Measurements from ENCODE around the gene CDC25B.

CDC25B gene

DNA sequence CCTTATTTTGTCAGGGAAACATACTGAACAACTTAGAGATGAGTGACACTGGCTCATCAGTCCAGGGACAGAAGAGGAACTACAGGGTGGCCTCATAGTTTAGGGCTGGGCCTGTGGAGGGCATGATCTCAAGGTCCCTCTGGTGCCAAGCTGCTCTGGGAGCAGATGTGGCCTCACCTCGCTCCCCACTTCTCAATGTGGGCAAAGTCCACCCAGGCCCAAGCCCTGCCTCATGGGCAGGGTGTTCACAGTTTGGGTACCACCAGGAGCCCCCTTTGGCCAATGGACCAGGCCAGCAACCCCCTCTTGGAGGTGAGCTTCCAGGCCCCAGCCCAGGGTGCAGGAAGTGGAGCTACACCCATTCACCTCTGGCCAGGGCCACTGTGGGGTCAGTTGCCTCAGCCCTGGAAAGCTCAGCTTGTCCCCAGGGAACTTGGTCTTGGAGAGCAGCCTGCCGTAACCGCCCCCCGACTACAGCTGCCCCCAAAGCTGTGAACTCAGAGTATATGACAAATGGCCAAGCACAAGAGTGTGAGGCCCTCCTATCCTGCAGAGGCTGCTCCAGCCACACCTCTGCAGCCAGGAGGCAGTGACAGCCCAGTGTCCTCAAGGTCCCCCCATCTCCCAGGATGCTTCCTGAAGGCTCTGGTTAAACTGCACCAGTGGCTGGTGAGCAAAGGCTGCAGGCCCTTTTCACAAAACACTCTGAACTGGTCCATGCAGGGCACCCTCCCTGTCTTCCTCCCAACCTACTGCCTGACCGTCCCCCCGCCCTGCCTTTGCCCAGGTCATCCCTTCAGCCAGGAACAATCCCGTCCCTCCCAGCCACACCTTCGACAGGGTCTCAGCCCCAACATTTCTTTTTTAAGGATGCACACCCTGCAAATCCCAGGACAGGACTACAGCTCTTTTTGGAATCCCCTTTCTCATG is 32.2 kb upstream of the CDC25B start:
- Histone ChIP-seq H3K4me3 (ENCODE audit: low read length) (no peak overlapping the region), H3K9me3 (ENCODE audit: control insufficient read depth, insufficient read depth, low read length) (no peaks in the 10 kb centered on the region), H3K27me3 (ENCODE audit: control insufficient read depth, insufficient read depth, low read length) (no peaks in the 10 kb centered on the region), H3K36me3 (ENCODE audit: control insufficient read depth, insufficient read depth, low read length) (no peaks in the 10 kb centered on the region), H3K4me1 (ENCODE audit: control insufficient read depth, insufficient read depth, low read length) (peaks cover 2% of the 10 kb centered on the region), H3K27ac (ENCODE audit: low read length) (no peak overlapping the region)
- no CpG with 5 or more reads among the region's 8 CpGs for WGBS (ENCODE audit: insufficient coverage, insufficient read length)
- no peak for DNase-seq (ENCODE audit: low read depth, low spot score)

DNA sequence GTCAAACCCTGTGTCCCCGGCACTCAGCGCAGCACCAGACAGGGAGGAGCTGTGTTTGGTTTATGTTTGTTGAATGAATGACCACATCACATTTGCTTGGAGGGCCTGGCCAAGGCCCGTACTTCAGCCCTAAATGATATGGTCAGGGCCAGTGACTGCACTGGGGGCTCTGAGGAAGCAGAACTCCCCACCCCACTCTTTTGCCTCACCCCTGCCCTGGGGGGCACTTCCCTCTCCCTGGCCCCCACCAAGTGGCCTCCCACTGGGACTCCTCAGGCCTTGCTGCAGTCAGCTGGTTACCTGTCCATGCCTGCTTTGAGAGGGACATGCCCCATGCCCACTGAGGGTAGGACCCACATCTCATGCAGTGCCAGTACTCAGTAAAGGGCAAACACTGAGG is 31.5 kb upstream of the CDC25B start:
- no peaks in the 10 kb centered on the region for H3K9me3 ChIP-seq (ENCODE audit: control insufficient read depth, insufficient read depth, low read length)
- no peaks in the 10 kb centered on the region for H3K36me3 ChIP-seq (ENCODE audit: control insufficient read depth, insufficient read depth, low read length)
- H3K27me3 ChIP-seq (ENCODE audit: control insufficient read depth, insufficient read depth, low read length): no peaks in the 10 kb centered on the region
- H3K4me1 ChIP-seq (ENCODE audit: control insufficient read depth, insufficient read depth, low read length): peaks cover 2% of the 10 kb centered on the region
- no peak overlapping the region for H3K27ac ChIP-seq (ENCODE audit: low read length)
- WGBS (ENCODE audit: insufficient coverage, insufficient read length): no CpG with 5 or more reads among the region's 3 CpGs
- H3K4me3 ChIP-seq (ENCODE audit: low read length): no peak overlapping the region
- DNase-seq (ENCODE audit: low read depth, low spot score): no peak

DNA sequence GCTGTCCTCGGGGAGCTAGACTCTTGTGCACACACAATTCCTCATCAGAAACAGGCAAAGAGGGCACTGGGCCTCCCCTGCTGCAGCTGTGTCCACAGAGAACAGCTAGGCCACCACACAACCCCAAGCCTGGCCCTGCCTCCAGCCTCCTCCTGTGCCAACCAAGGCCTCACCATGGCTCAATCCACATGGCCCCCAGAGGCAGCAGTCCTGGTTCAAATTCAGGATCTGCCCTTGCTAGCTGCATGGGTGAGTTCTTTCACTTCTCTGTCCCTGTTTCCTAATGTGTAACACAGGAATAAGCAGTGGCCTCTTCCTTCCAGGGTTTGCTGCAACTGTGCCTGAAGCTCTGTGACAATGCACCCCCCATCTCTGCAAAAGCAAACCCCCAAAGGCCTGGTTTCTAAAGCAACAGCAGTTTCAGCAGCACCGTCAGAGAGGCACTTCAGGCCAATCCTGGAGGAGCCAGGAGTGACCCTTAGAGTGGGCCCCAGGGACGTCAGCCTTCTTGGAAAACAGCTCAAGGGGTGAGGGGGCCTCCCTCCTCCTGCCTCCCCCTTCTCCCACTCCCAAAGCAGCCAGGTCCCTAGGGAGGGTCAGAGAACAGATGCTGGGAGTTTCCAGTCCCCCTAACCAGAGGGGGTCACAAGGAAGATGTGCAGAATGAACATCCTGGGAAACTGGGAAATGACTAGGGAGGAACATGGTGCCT is 30.8 kb upstream of the CDC25B start:
- Histone ChIP-seq H3K4me1 (ENCODE audit: control insufficient read depth, insufficient read depth, low read length) (peaks cover 2% of the 10 kb centered on the region; the same call in 1 of the 2 replicates), H3K36me3 (ENCODE audit: control insufficient read depth, insufficient read depth, low read length) (no peaks in the 10 kb centered on the region), H3K27me3 (ENCODE audit: control insufficient read depth, insufficient read depth, low read length) (no peaks in the 10 kb centered on the region), H3K4me3 (ENCODE audit: low read length) (no peak overlapping the region), H3K27ac (ENCODE audit: low read length) (no peak overlapping the region), H3K9me3 (ENCODE audit: control insufficient read depth, insufficient read depth, low read length) (no peaks in the 10 kb centered on the region)
- no CpG with 5 or more reads among the region's 3 CpGs for WGBS (ENCODE audit: insufficient coverage, insufficient read length)
- no peak for DNase-seq (ENCODE audit: low read depth, low spot score)

DNA sequence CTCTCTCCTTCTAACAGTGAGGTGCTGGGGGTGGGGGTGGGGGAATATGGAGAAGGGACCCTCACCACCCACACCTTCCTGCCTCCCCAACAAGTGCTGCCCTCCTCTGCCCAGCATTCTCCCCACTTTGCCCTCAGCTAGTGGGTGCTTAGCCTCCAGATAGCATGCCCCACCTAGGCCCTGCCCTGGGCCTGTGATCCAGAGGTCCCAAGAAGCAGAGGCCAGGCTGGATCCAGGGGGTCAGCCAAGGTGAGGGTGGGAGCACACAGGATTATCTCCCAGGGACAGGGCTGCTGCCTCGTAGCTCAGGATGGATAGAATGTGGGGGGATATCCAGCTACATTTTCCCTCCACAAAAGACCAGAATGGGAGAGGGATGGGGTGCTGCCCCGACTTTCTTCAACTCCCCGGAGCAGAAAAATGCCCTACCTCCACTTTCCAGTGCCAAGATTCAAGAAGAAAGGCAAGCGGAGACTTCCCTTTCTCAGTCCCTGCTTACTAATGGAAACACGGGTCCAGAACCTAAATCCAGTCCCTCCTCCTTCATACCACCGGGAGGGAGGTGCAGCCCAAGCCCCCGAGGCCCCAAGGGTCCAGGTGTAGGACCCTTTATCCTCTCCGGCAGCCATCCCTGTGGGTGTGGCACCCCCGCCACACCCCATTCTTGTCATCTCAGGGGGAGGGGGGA is 29.5 kb upstream of the CDC25B start:
- no CpG with 5 or more reads among the region's 9 CpGs for WGBS (ENCODE audit: insufficient coverage, insufficient read length)
- Histone ChIP-seq H3K36me3 (ENCODE audit: control insufficient read depth, insufficient read depth, low read length) (no peaks in the 10 kb centered on the region), H3K27me3 (ENCODE audit: control insufficient read depth, insufficient read depth, low read length) (no peaks in the 10 kb centered on the region), H3K4me1 (ENCODE audit: control insufficient read depth, insufficient read depth, low read length) (peaks cover 2% of the 10 kb centered on the region; the same call in 1 of the 2 replicates), H3K9me3 (ENCODE audit: control insufficient read depth, insufficient read depth, low read length) (no peaks in the 10 kb centered on the region), H3K4me3 (ENCODE audit: low read length) (peak overlapping the region; percentile 89; the same call in 1 of the 2 replicates), H3K27ac (ENCODE audit: low read length) (no peak overlapping the region)
- no peak for DNase-seq (ENCODE audit: low read depth, low spot score)

DNA sequence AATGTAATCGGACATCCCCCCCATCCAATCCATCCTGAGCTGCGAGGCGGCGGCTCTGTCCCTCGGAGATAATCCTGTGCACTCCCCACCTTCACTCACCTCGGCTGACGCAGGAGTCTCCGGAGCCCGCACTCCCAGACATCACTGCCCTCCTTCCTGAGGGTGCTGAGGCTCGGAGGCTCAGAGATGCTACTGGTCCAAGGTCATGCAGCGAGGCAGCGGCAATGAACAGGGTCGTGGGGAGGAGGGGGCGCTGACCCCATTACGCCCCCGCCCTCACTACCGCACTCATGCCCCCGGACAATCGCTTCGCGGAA is 29.0 kb upstream of the CDC25B start:
- Histone ChIP-seq H3K9me3 (ENCODE audit: control insufficient read depth, insufficient read depth, low read length) (no peaks in the 10 kb centered on the region), H3K4me1 (ENCODE audit: control insufficient read depth, insufficient read depth, low read length) (peaks cover 2% of the 10 kb centered on the region; the same call in 1 of the 2 replicates), H3K27ac (ENCODE audit: low read length) (no peak overlapping the region), H3K36me3 (ENCODE audit: control insufficient read depth, insufficient read depth, low read length) (no peaks in the 10 kb centered on the region), H3K4me3 (ENCODE audit: low read length) (peak overlapping the region; percentile 89), H3K27me3 (ENCODE audit: control insufficient read depth, insufficient read depth, low read length) (no peaks in the 10 kb centered on the region)
- WGBS (ENCODE audit: insufficient coverage, insufficient read length): no CpG with 5 or more reads among the region's 21 CpGs
- DNase-seq (ENCODE audit: low read depth, low spot score): no peak

DNA sequence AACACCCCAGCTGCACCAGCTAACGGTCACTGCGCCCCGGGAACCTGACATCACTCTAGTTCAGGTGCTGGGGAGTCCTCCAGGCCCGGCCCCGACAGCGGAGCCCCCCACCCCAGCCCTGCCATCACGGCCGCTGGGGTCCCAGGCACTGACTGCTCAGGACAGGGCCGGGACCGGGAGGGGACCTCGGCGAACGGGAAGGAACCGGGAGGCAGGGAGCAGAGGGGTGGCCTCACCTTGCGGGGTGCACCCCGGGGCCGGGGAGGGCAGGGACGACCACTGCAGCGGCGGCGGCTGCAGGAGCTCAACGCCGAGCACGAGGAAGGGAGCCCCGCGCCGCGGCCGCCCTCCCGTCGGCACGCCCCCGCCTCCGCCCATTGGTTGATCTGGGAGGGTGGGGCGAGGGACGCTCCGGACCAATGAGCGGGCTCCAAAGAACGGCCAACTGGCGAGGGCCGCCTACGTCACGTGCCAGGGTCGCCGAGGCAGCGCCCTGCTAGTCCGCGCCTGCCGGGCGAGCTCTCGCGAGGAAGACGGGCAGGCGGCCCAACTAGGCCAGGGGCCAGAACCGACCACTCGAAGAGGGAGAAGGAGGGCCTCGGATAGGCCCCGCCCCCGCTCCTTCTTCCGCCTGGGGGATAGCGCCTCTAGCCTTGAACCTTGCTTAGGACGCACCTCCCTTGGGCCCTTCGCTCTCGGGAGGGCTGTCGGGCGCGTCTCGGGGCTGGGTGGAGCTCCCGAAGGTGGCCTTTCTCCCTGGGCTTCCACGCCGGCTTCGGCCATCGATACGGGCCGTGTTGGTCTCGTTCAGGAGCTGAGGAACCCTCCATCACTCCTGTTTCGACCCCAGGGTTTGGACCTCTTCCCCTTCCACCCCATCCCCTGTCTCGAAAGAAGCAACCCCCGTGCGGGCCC is 28.4 kb upstream of the CDC25B start, which contains the start of gene ADISSP:
ADISSP (minus strand) TSS at position 327 of the 915 bp plus-strand sequence. CDS start 7,653 bp downstream, outside the sequence.
- Histone ChIP-seq H3K4me3 (ENCODE audit: low read length) (peak within 1 kb of the TSS; percentile 89), H3K4me1 (ENCODE audit: control insufficient read depth, insufficient read depth, low read length) (peaks cover 2% of the 10 kb centered on the region; the same call in 1 of the 2 replicates), H3K9me3 (ENCODE audit: control insufficient read depth, insufficient read depth, low read length) (no peaks in the 10 kb centered on the region), H3K36me3 (ENCODE audit: control insufficient read depth, insufficient read depth, low read length) (no peaks in the 10 kb centered on the region), H3K27me3 (ENCODE audit: control insufficient read depth, insufficient read depth, low read length) (no peaks in the 10 kb centered on the region), H3K27ac (ENCODE audit: low read length) (no peak within 1 kb of the TSS)
- WGBS (ENCODE audit: insufficient coverage, insufficient read length): no CpG with 5 or more reads among the region's 80 CpGs
- peak; percentile 95 for DNase-seq (ENCODE audit: low read depth, low spot score)

DNA sequence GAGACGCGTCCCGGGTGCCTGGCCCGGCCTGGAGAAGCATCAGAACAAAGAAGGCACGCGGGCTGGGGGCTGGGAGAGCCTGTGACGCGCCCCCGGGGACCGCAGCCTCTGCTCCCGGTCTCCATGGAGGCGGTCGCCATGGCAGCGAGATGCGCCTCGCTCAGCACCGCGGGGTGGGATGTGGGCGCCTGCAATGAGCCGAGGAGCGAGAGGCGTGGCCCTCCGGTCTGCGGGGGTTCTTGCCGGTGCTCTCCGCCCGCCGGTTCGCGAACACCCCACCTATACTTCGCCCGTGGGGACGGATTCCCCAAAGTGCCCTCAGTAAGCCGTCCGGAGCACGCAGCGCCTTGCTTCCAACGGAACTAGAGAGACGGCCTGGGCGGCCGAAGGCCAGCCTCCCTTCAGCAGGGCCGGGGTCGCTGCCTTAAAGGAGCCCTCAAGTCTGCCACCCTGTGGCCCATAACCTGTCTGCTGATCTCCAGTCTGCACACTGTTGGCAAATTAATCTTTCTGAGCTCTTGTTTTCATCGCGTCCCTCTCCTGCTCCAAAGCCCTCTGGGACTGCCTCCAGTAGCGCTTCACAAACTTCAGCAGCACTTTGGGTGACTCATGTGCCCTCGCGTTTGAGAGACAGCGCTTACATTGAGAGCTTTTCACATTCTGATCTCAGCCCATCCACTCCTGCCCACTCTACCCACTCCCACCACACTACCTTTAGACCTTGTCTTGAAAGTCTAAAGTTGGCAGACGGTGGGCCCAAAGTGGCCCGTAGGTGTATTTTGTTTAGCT is 27.6 kb upstream of the CDC25B start:
- Histone ChIP-seq H3K27ac (ENCODE audit: low read length) (no peak overlapping the region), H3K4me1 (ENCODE audit: control insufficient read depth, insufficient read depth, low read length) (peaks cover 2% of the 10 kb centered on the region; the same call in 1 of the 2 replicates), H3K27me3 (ENCODE audit: control insufficient read depth, insufficient read depth, low read length) (no peaks in the 10 kb centered on the region), H3K9me3 (ENCODE audit: control insufficient read depth, insufficient read depth, low read length) (no peaks in the 10 kb centered on the region), H3K36me3 (ENCODE audit: control insufficient read depth, insufficient read depth, low read length) (no peaks in the 10 kb centered on the region), H3K4me3 (ENCODE audit: low read length) (peak overlapping the region; percentile 86; the same call in 1 of the 2 replicates)
- no peak for DNase-seq (ENCODE audit: low read depth, low spot score)
- WGBS (ENCODE audit: insufficient coverage, insufficient read length): no CpG with 5 or more reads among the region's 51 CpGs

DNA sequence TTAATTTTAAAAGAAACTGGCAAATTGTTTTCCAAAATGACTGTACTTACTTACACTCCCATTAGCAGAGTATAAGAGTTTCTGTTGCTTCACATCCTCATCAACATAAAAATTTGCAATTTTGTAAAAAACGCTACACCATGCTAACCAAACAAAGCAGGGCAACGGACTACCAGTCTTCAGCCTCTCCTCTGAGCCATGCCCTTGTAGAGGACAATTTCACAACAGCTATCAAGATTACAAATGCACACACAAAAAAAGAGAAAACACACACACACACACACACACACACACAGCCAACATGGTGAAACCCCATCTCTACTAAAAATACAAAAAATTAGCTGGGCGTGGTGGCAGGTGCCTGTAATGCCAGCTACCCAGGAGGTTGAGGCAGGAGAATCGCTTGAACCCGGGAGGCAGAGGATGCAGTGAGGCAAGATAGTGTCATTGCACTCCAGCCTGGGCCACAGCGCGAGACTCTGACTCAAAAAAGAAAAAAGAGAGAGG is 24.5 kb upstream of the CDC25B start:
- peaks cover 2% of the 10 kb centered on the region; the same call in 1 of the 2 replicates for H3K4me1 ChIP-seq (ENCODE audit: control insufficient read depth, insufficient read depth, low read length)
- no peak for DNase-seq (ENCODE audit: low read depth, low spot score)
- H3K36me3 ChIP-seq (ENCODE audit: control insufficient read depth, insufficient read depth, low read length): no peaks in the 10 kb centered on the region
- no peaks in the 10 kb centered on the region for H3K27me3 ChIP-seq (ENCODE audit: control insufficient read depth, insufficient read depth, low read length)
- no peaks in the 10 kb centered on the region for H3K9me3 ChIP-seq (ENCODE audit: control insufficient read depth, insufficient read depth, low read length)
- no CpG with 5 or more reads among the region's 7 CpGs for WGBS (ENCODE audit: insufficient coverage, insufficient read length)
- H3K4me3 ChIP-seq (ENCODE audit: low read length): no peak overlapping the region
- no peak overlapping the region for H3K27ac ChIP-seq (ENCODE audit: low read length)
